SK-N-SH treated with all-trans-retinoic acid at 6 μM for 48 hours (cell line): ENCODE results near the gene SFMBT2.

Experiments used
- ARNTL ChIP-seq: fragments of 450-650 bp; formaldehyde crosslinking; IDR thresholded peaks from 2 replicates; pipeline ENCODE4 v1.5.0; 2020; ENCODE audit warnings: low read depth, mild to moderate bottlenecking, moderate library complexity, borderline replicate concordance
- CSRNP3 ChIP-seq: fragments of 250-450 bp; sonication (Bioruptor Pico); IDR thresholded peaks from 2 replicates; pipeline ENCODE4 v1.5.1; 2021; ENCODE audit warnings: mild to moderate bottlenecking, moderate library complexity
- ISL1 ChIP-seq: fragments of 250-450 bp; sonication (Bioruptor Pico); IDR thresholded peaks from 2 replicates; pipeline ENCODE4 v2.1.2; 2022; ENCODE audit warnings: mild to moderate bottlenecking, moderate library complexity
- PATZ1 ChIP-seq: fragments of 250-450 bp; sonication (Bioruptor Pico); IDR thresholded peaks from 2 replicates; pipeline ENCODE4 v1.8.0; 2020; ENCODE audit warnings: mild to moderate bottlenecking, moderate library complexity, borderline replicate concordance
- POU6F1 ChIP-seq: fragments of 250-450 bp; sonication (Bioruptor Pico); IDR thresholded peaks from 2 replicates; pipeline ENCODE4 v1.8.0; 2021; ENCODE audit warnings: low read depth, mild to moderate bottlenecking, moderate library complexity, borderline replicate concordance
- PPARA ChIP-seq: fragments of 250-450 bp; sonication (Bioruptor Pico); IDR thresholded peaks from 2 replicates; pipeline ENCODE4 v1.5.0; 2020; ENCODE audit warnings: mild to moderate bottlenecking, borderline replicate concordance
- TCF4 ChIP-seq: fragments of 250-450 bp; sonication (Bioruptor Pico); IDR thresholded peaks from 2 replicates; pipeline ENCODE4 v1.8.0; 2021; ENCODE audit warnings: mild to moderate bottlenecking, moderate library complexity, borderline replicate concordance
- ZNF8 ChIP-seq: fragments of 450-650 bp; formaldehyde crosslinking; IDR thresholded peaks from 2 replicates; pipeline ENCODE4 v1.5.0; 2020; ENCODE audit warnings: mild to moderate bottlenecking, moderate library complexity

GRCh38 chr10:7288060-7288690 lies 122.7 kb downstream of the SFMBT2 start:
- TF ChIP-seq PATZ1 (CRISPR knock-in tag) (no peak), POU6F1 (CRISPR knock-in tag) (no peak), ZNF8 (CRISPR knock-in tag) (no peak), ARNTL (CRISPR knock-in tag) (no peak), CSRNP3 (CRISPR knock-in tag) (no peak), TCF4 (CRISPR knock-in tag) (no peak), ISL1 (no peak), PPARA (CRISPR knock-in tag) (no peak)
